NCI-H460 (cell line): Measurements from ENCODE around the gene FETUB. TPM values are rescaled to one million over a fixed set of nuclear protein-coding genes. Genes with fewer than 3 reads are reported as not detected.

Experiments used
- DNase-seq: peaks from one replicate; pipeline ENCODE4 v3.0.0-alpha.2; 2016; ENCODE audit warnings: low read depth; ENCODE audit errors: extremely low read depth
- total RNA-seq: library from RNA; depleted of rRNA; stranded (reverse); fragments of >200 nt; shearing (Covaris generic); gene quantifications from 2 replicates; pipeline ENCODE4 v1.2.3, GENCODE V29; 2014

Gene FETUB
- total RNA-seq, 1 experiment from 2014 or later, result not detected

DNA sequence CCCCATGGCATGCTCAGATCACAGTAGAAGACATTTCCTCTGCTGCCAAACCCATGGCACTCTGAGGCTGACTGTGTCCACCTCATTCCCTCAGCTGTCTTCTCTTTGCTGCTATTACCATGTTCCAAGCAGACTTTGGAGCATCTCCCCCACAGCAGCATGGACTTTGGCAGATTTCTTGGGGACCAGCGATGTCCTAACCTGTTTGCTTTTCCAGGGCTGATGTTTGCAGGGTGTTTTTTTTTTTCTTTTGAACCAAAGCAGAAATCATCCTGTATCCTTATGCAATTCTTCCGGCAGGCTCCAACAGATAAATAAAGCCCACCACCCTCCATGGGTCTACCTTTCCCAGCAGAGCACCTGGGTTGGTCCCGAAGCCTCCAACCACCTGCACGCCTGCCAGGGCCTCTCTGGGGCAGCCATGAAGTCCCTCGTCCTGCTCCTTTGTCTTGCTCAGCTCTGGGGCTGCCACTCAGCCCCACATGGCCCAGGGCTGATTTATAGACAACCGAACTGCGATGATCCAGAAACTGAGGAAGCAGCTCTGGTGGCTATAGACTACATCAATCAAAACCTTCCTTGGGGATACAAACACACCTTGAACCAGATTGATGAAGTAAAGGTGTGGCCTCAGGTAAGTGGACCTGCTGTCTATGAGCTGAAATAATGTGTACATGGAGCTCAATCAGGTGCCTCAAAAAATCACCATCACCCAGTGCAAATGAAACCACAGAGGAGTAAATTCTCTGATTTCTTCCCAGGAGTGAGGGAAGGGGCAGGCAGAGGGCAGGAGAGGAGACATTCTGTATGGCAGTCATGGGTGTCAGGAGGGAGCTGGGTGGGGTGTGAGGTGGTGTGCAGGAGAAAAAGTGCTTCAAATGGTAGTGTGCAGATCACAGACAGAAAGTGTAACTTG lies 27.2 kb upstream of the FETUB start, which contains the start of gene AHSG:
Gene AHSG, plus strand, starts transcription at position 340 of the 916 bp plus-strand sequence. Its CDS starts 82 bp downstream, at position 422.
- DNase-seq, result no peak

DNA sequence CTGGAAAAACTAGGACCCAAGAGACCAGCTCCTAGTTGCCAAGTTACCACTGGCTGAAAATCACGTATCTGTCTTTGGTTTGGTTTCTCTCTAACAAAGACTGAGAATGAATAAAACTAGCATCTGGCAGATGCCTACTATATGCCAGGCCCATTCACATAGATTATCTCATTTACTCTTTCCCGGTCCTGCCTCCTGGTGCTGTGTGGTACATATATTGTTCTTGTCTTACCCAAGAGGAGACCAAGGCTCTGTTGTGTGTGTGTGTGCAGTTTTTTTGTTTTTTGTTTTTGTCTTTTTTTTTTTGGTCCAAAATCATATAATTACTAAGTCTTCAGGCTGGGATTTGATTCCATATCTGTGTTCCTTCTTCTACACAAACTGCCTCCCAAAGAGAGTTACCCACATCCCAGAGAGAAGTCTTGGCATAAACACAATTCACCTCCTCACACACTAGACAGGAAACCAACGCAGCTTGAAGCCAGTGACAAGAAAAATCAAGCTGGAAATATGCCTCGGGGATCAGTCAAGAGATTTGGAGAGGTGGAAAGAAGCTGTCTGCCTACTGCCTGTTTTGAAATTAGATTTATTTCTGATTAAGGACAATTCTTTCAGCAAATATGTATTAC lies 26.4 kb upstream of the FETUB start:
- no peak for DNase-seq

DNA sequence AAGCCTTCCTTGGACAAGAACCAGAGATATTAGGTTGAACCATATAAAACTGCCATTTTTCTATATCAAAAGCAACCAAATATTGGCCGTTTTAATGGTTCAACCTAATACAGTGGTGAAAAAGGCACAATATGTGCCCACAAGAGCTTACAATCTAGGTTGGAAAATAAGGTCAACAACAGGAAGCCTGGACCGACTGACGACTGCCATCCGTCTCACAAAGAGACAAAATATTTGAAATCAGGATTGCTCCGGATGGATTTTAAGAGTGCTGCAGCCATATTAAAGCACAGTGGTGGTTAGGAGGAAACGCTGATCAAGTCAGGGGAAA lies 26.0 kb upstream of the FETUB start:
- no peak for DNase-seq

DNA sequence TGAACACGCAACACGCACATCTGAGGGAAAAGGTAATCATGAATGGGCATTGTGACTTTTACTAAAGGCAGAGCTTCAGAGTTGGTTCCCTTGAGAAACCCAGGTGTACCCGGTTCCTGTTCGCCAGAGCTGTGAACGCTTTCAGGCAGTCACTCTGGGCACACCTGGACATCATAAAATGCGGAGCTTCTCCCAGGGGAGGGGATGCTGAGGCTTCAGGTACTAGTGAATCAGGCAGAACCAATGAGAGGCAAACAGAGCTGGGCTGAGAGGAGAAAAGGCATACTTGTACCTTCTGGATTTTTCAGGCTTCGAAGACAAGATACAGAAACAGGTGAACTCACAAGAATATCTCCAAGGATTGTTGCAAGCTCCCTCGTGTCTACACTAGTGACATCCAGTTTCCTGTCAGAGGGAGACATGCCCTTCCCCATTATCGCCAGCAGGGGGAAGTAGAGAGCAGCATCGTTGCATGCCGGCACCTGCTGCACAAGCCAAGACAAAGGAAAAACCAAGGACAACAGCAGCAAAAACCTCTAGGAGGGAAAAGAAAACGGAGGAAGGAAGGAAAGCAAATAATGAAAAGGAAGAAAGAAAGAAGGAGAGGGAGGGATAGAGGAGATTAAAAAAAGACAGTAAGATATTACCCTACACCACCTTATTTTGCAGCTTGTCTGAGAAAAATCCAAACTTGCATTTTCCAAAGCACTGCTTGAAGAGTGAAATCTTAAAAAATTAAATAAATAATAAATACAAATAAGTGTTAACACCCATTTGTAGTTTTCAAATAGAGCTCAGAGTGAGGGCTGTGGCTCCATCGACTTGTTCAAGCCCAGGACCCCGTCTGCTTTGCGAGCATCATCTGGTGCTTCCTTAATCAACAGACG lies 25.4 kb upstream of the FETUB start:
- peak; percentile 59 for DNase-seq

DNA sequence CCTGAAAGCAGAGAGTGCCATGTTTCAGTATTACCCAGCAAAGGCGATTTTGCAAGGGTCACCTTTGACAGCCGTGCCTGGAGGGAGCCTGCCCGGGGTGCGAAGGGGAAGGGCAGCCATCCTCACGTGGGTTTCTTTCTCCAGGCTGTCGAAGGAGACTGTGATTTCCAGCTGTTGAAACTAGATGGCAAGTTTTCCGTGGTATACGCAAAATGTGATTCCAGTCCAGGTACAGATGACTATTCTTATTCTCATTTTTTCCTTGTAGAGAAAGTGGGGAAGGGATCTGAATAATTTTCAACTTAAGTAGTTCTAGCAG lies 23.9 kb upstream of the FETUB start:
- DNase-seq, result no peak

DNA sequence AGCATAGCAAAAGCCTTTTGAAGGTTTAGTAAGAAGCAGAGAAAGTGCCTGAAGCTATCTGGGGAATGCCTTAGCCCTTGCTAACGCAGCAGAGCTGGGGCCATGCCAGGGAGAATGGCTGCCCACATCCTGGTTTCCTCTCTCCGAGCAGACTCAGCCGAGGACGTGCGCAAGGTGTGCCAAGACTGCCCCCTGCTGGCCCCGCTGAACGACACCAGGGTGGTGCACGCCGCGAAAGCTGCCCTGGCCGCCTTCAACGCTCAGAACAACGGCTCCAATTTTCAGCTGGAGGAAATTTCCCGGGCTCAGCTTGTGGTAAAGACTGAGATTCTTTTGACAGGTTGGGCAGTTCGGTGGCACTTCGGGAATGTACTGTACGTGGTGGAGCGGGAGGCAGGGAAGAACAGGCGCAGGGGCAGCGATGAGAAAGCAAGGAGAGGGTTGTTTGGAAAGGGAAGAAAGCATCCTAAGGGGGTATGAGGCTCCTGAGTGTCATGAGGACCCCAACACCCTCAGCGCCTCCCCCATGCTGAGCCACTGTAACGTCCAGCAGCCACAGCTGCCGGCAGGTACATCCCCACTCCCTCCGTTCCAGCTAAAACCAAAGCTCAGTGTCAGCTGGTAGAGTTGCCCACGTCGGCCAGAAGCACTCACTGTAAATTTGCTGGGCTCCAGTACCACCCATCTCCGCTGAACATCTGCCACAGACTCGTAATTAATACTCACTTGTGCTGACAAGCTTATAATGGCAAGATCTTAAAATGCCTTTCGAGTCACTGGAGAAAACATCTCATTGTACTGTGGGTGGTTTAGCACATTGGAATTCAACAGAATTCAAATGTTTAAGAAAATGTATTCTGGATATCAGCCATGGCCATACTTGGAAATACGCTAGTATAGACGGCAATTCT lies 22.9 kb upstream of the FETUB start:
- peak; percentile 79 for DNase-seq

DNA sequence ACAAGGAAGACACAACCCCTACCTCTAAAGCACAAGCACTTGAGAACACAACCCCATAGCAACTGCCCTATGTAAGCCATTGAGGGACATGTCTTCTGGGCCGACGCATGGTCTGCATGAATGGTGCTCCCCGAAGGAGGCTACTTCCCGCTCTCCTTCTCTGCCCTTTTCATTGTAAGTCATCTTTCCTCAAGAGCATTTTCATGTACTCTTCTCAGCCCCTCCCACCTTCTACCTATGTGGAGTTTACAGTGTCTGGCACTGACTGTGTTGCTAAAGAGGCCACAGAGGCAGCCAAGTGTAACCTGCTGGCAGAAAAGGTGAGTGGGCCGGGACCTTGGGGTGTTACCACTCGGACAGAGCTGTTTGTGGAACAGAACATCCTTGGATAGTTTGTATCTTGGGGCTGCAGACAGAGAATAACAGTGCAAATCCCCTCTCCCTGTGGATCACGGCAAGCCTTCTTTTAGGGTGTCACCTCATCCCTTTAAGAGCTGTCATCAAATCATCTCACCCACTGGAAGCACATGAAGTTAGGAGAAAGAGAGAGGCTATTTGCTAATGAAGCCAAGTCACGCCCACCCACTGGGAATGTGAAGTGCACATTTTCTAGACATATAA lies 21.8 kb upstream of the FETUB start:
- no peak for DNase-seq

DNA sequence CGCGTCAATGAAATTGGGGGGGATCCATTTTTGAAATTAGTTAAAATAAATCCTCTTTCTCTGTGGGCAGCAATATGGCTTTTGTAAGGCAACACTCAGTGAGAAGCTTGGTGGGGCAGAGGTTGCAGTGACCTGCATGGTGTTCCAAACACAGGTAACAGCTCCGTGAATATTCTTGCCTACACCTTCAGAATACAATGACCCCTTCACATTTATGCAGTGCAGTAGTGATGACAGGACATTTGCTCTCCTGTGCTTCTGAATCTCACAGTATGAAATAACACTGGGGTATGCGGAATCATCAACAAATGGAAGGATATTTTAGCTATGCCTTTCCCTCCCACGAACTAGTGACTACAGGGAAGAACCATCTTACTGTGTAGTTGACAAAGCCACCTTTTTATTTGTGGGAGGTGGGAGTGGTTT lies 20.4 kb upstream of the FETUB start:
- no peak for DNase-seq

DNA sequence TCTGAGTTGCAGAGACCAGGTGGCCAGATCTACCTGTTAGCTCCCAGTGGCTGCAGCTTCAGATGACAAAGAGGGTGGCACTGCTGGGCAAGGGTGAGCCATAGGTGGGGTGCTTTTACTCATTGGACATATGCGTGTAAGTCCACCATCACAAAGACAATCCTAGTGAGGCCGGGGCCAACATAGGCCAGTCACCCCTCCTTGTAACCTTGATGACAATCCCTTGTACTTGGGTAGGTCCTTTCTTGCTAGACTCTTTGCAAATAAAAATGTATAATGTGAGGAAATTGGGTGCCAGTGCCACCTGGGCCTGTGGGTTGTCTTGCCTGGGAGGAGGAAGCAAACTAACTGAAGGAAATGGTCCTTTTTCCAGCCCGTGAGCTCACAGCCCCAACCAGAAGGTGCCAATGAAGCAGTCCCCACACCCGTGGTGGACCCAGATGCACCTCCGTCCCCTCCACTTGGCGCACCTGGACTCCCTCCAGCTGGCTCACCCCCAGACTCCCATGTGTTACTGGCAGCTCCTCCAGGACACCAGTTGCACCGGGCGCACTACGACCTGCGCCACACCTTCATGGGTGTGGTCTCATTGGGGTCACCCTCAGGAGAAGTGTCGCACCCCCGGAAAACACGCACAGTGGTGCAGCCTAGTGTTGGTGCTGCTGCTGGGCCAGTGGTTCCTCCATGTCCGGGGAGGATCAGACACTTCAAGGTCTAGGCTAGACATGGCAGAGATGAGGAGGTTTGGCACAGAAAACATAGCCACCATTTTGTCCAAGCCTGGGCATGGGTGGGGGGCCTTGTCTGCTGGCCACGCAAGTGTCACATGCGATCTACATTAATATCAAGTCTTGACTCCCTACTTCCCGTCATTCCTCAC lies 19.7 kb upstream of the FETUB start:
- DNase-seq, result no peak

DNA sequence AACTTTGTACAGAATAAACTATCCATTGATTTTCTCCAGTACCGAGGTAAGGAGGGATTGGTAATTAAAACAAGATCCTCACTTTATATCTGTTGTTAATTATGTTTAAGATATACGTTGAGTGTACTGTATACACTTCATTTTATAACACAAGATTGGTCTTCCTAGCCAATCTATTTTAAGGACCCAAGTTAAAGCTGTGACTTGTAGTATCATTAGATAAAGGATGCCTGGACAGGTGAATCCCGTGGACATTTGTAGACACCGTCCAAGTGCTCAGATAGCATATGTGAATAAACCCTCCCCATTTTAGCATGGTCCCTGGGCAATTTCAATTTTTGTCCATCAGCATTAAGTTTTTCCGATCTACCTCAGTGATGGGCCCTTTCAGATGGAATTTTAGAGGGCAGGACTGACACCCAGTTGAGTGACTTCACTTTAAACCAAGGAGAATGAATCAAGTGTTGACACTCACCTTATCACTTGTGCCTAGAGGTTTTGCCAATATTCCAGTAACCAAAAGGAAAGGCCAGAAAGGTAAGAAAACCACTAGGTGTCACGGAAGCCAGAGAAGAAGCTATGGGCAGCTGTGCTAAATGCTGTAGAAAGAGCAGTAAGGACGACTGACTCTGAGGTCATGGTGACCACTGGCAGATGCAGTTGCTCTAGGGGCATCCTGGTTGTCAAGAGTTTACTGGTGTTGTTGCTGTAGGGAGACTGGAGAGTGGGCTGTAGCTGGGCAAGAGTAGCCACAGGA lies 18.1 kb upstream of the FETUB start:
- DNase-seq, result no peak

DNA sequence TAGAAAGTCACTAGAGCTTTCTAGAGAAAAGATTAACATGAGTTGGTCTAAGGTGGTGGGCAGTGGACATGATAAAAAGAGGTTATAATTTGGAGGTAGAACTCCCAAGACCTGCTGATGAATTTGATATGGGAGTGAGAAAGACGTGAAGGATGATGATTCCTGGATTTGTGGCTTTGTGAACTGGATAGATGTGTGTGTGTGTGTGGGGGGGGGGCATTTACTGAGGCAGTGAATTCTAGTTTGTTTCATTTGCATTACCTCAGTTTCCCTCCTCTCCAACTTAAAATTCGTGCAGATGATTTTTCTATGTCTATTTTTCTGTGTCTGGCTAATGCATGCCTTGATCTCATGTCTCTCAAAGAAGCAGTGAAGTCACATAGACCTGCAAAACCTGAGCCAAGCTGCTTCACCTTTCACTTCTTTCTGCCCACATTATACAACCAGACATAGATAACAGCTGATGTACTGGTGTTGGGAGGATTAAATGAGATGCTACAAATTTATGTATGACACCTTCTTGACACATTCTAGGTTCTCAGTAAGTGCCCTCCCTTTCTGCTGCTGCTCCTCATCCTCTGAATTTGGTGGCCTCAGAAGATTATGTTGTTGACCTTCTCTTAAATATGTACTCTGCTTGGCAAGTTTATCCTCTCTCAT lies 17.4 kb upstream of the FETUB start:
- DNase-seq, result no peak

DNA sequence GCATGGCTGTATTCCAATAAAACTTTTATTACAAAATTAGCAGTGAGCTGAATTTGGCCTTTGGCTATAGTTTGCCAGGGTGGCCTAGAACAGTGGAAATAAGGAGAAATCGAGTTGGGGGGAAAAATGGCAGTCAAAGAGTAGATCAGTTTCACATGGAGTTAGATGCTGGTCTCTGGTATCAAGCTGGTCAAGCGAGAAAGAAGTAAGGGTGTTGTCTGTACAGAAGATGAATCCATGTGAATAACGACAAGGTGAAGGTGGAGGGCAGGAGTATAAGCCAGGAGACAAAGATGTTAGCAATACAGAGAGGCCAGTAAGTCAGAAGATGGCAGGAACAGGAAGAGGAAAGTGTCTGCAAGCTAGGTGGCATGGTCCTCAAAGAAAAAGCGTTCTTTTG lies 15.6 kb upstream of the FETUB start:
- no peak for DNase-seq

DNA sequence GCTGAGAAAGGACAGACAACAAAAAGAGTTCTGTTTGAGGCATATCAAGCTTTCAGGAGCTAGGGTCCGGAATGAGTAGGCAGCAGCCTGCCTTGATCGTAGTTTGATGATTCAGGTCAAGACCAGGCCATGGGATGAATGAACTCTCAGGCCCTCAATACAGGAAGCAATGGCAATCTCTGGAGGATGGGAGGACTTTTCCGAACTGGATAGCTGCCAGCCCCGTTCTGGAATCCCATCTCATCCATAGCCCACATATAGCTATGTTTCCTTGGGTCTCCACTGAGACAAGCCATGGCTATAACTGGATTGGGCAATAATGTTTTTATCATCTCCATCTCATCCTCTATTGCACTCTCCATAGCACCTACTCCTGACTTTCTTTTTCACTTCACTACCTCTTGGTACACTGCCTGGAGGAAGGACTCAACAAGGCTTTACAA lies 14.6 kb upstream of the FETUB start:
- no peak for DNase-seq

DNA sequence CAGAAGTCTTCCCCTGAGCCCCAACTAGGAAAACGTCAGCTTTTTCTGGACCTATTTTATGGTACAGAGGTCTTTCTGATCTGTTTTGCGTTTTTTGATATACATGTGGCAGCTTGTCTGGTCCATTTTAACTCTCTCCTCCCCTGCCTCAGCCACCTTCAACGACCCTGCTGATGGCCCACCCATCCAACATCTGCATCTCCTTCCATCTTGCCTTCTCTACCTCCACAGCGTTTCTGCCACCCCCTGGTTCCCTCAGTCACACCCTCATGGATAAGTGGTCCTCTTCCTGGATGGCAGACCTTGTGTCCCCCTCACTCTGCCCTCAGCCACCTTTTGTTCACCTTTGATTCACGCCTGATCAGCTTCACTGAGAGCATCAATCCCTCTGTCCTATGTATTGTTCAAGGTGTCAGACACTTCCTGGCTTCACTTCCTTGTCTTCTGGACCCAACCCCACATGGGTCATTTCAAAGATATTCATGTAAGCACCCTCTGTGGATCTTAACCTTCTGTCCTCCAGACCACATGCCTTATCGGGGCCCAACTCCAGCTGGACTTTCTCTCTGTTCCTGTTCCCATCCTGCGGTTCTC lies 13.8 kb upstream of the FETUB start:
- no peak for DNase-seq

DNA sequence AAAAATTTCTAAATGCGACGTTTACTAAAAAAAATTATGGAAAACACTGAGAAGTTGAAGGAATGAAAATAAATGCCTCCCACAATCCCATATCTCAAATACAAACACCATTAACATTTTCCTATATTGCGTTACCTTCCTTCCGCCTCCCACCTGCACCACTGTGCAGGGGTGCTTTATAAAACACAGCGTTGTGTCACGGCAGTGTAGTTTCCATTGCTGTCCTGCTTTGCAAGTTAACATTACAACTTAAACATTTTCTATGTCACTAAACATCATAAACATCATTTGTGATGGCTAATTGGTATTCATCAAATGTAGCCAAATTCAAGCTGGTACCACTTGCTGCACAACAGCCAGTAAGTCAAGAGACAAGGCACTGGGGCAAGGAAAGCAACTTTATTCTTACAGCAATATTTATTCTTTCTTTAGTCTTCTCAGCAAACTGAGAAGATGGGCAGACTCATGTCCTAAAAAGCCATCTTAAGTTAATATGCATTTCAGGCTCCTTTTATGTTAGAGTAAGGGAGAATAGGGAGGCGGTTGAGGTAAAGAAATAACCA lies 12.3 kb upstream of the FETUB start:
- no peak for DNase-seq

DNA sequence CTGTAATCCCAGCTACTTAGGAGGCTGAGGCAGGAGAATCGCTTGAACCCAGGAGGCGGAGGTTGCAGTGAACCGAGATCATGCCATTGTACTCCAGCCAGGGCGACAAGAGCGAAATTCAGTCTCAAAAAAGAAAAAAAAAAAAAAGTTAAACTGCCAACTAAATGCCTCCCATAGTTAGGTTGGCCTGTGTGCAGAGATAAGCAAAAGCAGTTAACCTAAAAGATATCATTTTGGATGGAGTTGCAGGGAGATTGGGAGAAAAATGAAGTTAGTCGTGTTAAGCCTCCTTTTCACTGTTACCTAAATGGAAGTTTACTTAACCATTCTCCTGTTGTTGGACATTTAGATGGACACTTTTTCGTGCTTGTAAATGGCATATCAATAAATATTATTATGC lies 11.4 kb upstream of the FETUB start:
- no peak for DNase-seq
